Smooth muscle cell of the brain vasculature (primary cell): ENCODE results near the gene FGF14.

Experiments
- DNase-seq: peaks from one replicate; pipeline ENCODE4 v3.0.0-alpha.2; 2012; ENCODE audit warnings: low read depth, low spot score

FGF14 gene

DNA sequence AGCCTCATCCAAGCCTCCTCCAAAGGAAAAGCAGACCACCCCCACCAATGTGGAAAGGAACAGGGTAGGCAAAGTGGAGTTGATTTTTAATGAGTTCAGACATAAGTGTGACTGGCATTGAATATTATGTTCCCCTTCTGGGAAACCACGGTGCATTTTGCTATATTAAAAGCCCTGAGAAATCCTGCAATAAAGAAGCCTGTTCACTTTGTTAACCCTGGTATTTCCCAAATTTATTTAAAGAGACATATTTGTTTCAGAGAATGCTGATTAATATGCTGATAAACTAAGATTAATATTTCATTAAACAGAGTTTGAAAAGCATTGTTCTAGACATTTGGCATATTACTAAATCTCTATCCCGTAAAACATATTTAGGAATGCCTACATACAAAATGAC is 151.4 kb downstream of the FGF14 start:
- no peak for DNase-seq

GRCh38 chr13:102244607-102245227 is 157.1 kb downstream of the FGF14 start:
- DNase-seq = no peak

- no peak for DNase-seq
These were observed 161.7 kb downstream of the FGF14 start for GRCh38 chr13:102240110-102240509.

DNA sequence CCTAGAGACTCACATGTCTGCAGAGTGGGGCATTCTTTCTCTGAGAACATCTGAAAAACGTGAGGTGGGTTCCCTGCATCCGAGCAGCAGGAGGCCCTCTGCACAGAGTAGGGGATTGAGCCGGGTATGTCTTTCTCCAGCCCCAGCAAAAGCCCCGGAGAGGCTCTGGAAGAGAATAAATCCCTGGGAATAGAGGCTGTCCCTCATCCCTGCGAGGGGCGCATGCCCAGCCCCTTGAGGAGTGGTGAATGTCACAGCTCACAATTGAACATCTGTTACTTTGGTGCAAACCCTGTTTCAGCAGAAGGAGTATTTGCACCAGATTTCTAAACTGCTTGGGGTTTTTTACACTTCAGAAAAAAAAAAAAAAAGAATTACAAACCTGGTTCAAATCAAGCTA is 164.6 kb downstream of the FGF14 start:
- no peak for DNase-seq

- DNase-seq = no peak
These were observed 165.0 kb downstream of the FGF14 start for GRCh38 chr13:102236830-102237229.

DNA sequence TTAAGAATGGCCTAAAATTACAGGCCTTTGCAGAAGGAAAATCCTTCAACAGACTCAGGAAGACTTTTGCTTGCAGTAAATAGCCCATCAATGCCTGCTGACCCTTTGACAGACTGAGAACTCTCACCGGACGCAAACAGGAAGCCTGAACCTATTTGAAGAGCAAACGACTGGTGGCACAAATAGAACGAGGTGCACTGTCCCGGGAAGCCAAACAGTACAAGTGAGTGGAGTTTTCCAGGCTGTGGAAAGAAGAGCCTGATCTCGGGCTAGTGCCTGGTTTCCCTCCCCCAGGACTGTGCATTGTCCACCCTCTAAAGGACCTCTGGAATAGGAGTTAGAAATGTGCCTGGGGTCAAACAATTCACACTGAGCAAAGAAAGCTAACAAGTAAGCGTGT is 165.5 kb downstream of the FGF14 start:
- no peak for DNase-seq

GRCh38 chr13:102235689-102236088 is 166.2 kb downstream of the FGF14 start:
- DNase-seq = no peak

- no peak for DNase-seq
These were observed 167.2 kb downstream of the FGF14 start for GRCh38 chr13:102234618-102235017.

DNA sequence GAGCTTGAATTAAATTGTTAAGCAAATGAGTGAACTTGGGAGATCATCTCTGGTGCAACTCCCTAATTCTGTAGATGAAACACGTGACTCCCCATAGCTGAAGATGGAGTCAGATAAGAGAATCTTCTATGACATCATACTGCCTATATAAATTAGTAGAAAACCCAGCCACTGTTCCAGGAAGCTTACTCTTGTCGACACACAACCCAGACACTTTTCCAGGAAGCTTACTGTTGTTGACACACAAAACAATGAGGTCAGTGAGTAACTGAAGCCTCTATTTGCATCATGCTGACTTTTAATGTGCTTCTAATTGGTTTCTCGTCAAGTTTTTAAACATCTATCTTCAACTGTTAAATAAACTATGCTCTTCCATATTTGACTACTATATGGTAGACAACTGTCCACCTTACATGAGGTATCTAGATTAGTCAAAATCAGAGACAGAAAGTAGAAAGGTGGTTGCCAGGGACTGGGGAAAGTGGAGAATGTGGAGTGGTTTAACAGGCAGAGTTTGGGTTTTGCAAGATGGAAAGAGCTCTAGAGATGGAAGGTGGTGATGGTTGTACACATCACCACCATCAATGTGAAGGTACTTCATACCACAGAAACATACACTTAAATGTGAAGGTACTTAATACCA is 168.2 kb downstream of the FGF14 start:
- no peak for DNase-seq

DNA sequence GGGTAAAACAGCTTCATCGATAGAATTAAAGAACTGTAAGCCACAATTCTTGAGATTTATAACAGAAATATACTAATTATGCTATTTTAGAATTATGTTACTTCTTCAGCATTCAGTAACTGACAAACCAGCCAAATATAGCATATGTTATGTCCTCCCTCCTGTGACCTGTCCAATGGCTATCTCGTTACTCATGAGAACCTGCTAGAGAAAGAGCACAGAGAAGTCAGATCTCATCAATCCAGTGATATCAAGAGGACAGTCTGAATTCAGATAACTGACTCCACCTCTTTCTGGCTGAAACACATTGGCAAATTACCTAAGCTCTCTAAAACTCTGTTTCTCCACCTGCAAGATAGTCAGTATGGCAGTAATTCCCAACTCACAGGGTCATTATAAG is 170.4 kb downstream of the FGF14 start:
- DNase-seq = no peak

- no peak for DNase-seq
These were observed 174.1 kb downstream of the FGF14 start for GRCh38 chr13:102227741-102228140.

GRCh38 chr13:102226591-102226990 is 175.3 kb downstream of the FGF14 start:
- no peak for DNase-seq

GRCh38 chr13:102225892-102226291 is 176.0 kb downstream of the FGF14 start:
- no peak for DNase-seq

GRCh38 chr13:102220681-102221228 is 181.1 kb downstream of the FGF14 start:
- no peak for DNase-seq

DNA sequence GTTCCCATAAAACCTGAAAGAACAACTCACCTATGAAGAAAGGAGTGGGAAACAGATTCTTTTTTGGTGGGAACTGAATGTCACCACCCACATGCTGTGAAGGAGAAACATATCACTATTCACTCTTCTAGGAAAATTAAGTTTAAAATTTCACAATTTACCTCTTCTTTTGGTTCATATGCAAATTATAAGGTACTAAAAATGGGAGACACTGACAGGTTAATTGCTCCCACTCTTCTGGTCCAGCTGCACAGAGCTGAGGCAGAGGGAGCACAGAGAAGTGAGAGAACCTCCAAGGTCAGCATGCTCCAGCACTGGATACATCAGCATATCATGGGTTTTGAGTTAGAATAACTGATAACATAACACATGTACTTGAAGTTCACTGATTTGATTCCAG is 186.9 kb downstream of the FGF14 start:
- no peak for DNase-seq

DNA sequence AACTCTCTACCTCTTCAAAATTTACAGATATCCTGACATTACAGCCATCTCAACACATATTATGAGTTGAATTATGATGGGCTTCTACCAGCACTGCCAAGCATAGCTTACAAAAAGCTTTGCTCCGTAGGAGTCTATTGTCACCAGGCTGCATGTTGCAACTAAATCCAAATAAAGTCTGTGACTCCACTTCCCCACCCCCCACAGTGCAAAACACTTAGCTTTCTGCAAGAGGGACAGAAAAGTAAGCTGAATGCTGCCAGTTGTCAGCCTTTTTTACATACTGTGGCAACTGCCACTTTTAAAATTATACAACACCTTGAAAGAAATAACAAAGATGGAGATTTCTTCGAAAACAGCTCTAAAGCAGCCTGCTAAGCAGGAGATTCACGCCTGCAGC is 189.1 kb downstream of the FGF14 start:
- no peak for DNase-seq

DNA sequence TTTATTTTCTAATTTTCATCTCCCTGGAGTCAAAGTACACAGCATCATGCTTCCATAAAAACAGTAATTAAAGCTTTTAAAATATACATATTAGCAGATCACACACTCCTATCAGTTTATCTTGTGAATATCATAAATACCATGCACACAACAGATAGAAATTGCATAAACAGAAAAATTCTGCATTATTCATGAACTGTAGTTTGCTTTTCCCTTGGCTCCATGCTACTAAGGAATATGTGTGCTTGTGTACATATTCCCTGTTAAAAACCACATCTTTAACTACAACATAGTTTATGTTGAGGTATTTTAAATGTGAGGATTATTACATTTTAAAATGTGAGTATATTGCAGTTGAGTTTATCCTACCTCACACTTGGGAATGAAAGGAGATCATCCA is 193.5 kb downstream of the FGF14 start:
- DNase-seq = no peak

- DNase-seq = no peak
These were observed 194.0 kb downstream of the FGF14 start for GRCh38 chr13:102207680-102208342.

- DNase-seq = no peak
These were observed 198.1 kb downstream of the FGF14 start for GRCh38 chr13:102203718-102204117.

DNA sequence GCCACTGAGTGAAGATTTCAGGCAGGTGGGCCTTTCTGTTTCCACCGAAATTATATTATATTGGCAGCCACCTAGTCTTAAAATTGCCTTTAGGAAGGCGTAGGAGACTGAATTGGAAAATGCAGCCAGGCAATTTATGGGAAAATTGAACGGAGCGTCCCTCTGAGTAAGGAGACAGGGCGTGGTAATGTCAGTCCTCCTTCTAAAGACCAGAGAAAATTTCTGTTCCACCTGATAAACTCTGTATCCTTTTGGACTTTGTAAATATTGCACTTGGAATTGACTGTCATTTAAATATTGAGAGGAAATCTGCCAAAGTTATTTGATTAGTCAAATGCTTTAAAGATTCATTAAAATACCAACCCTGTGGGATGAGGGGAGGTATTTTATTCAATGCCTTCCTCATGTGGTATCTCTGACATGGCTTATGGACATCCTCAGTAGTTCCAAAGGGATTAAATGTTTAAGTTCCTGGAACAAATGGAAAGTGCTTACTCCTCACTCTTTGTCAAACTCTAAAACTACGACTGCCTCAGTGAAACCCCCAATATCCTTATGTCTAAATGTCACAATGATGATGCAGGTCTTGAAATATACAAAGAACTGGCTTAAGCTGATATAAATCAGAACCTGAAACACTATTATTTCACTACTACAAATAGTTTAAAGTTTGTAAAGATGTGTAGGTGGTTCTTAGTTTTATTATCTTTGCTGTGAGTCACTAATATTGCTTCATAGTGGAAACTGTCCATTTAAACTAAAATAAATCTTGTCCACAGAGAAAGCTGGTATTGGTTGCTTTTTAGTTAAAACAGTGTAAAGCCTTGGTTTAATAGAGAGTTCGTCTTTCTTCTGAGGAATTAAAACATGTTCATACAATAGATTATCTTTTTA is 203.2 kb downstream of the FGF14 start:
- no peak for DNase-seq

GRCh38 chr13:102197193-102197592 is 204.7 kb downstream of the FGF14 start:
- DNase-seq = no peak
